Measurements from ENCODE around the gene TARDBP. TPM values are rescaled to one million over a fixed set of nuclear protein-coding genes. Genes with fewer than 3 reads are reported as not detected.
"Not testable (repeated sequence)": the region's sequence is repeated elsewhere in the genome, so short reads cannot be mapped to it uniquely, and the experiment has no call there.

Gene TARDBP
- polyA plus RNA-seq, 2 donors: 69.0 to 115 TPM

- Histone ChIP-seq H3K36me3 (ENCODE audit: control insufficient read depth in 2 of 2, insufficient read depth in 2 of 2, low read length in 1 of 2) (no peaks in the 10 kb centered on the region), H3K4me1 (ENCODE audit: control insufficient read depth in 2 of 2, insufficient read depth in 2 of 2, low read length in 1 of 2) (no peaks in the 10 kb centered on the region), H3K27me3 (ENCODE audit: control insufficient read depth in 1 of 2, insufficient read depth in 2 of 2, low read length in 2 of 2) (no peaks in the 10 kb centered on the region), H3K4me3 (ENCODE audit: low read depth in 1 of 2, low read length in 2 of 2) (no peak within 1 kb of the TSS), H3K27ac (ENCODE audit: low read depth in 2 of 2, low read length in 1 of 2) (no peak within 1 kb of the TSS), H3K9me3 (ENCODE audit: control insufficient read depth in 2 of 2, insufficient read depth in 1 of 2, low read depth in 1 of 2, low read length in 1 of 2) (no peaks in the 10 kb centered on the region)
- 91 to 93% methylated on average over 27 to 28 of the region's 28 CpGs for WGBS, 2 donors
Observed at GRCh38 chr1:11046625-11047365, 34.3 kb downstream of the TARDBP start, which contains the start of gene MASP2. Gene MASP2, minus strand, starts transcription at chr1:11047239. Its CDS starts 32 bp downstream, at chr1:11047207.

- peaks cover 8 to 10% of the 10 kb centered on the region in 2 donors for H3K36me3 ChIP-seq (ENCODE audit: control insufficient read depth in 2 of 2, insufficient read depth in 2 of 2, low read length in 1 of 2)
- not testable (repeated sequence) for H3K9me3 ChIP-seq (ENCODE audit: control insufficient read depth in 2 of 2, insufficient read depth in 1 of 2, low read depth in 1 of 2, low read length in 1 of 2); H3K4me1 ChIP-seq (ENCODE audit: control insufficient read depth in 2 of 2, insufficient read depth in 2 of 2, low read length in 1 of 2); H3K27me3 ChIP-seq (ENCODE audit: control insufficient read depth in 1 of 2, insufficient read depth in 2 of 2, low read length in 2 of 2); H3K4me3 ChIP-seq (ENCODE audit: low read depth in 1 of 2, low read length in 2 of 2); H3K27ac ChIP-seq (ENCODE audit: low read depth in 2 of 2, low read length in 1 of 2)
- WGBS, 2 donors: 74 to 88% methylated on average over 10 of the region's 10 CpGs
Observed at GRCh38 chr1:11051121-11051520, 38.7 kb downstream of the TARDBP start.

DNA sequence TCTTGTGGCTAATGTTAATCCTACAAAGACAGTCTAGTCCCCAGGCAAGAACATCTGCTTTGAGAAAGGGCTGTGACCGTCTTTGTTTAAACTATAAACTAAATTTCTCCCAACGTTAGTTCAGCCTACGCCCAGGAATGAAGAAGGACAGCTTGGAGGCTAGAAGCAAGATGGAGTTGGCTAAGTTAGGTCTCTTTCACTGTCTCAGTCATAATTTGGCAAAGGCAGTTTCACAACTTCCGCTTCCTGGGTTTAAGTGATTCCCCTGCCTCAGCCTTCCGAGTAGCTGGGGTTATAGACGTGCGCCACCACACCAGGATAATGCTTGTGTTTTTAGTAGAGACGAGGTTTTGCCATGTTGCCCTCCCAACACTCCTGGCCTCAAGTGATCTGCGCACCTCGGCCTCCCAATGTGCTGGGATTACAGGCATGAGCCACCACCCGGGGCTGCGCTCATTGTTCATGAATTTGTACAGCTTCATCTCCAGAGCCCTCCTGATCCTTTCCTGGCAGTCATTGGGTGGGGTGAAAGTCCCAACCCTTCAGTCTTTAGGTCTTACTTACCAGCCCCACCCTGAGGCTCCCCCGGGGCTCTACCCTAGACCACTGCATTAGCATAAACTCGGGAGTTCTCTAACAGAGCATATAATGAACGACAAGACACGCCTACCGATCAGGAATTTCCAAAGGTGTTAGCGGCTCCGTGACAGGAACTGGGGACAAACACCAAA lies 39.5 kb downstream of the TARDBP start:
- 41% methylated on average over 19 of the region's 19 CpGs for WGBS, 2 donors

DNA sequence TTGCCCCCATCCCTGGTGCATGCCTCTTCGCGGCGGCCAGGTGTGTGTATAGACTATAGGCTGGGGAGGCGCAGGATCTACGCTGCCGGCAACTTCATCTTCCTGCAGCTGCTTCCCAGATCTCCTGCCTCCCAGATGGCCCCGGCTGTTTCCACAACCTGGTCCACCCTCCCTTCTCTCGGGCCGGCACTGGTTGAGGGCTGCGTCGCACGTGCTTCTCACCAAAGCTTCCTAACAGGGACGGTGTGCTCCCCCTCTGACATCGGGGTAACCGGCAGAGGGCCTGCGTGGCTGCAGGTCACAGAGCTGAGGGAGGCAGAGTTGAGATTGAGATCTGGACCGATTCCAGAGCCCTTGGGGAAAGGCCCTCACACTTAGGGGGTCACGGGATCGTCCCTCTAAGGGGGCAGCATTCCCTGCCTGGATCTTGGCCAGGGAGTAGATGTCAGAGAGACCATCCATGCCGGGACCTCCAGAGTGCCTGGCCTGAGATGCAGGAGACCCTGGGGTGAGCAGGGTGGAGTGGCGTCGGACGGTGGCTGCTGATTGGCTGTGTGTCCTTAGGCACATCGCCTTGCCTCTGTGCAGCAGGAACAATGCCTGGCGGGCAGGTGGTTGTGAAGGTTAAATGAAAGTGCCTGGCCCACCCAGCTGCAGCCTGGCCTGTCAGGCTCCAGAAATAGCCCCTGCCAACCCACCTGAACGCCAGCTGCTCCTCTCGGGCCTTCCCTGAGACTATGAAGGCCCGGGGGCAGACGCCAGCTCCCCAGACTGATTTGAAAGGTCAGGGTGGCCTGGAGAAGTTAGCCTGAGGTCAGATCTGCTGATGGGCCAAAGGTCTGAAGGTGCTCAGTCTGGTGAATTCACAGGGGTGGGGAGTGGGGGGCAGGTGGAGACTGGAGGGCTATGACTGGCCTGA lies 40.6 kb downstream of the TARDBP start:
- no peaks in the 10 kb centered on the region for H3K27me3 ChIP-seq (ENCODE audit: control insufficient read depth in 1 of 2, insufficient read depth in 2 of 2, low read length in 2 of 2)
- H3K27ac ChIP-seq (ENCODE audit: low read depth in 2 of 2, low read length in 1 of 2): no peak overlapping the region
- no peak overlapping the region for H3K4me3 ChIP-seq (ENCODE audit: low read depth in 1 of 2, low read length in 2 of 2)
- H3K4me1 ChIP-seq (ENCODE audit: control insufficient read depth in 2 of 2, insufficient read depth in 2 of 2, low read length in 1 of 2): peaks cover 0 to 2% of the 10 kb centered on the region in 2 donors
- peaks cover 12 to 14% of the 10 kb centered on the region in 2 donors for H3K36me3 ChIP-seq (ENCODE audit: control insufficient read depth in 2 of 2, insufficient read depth in 2 of 2, low read length in 1 of 2)
- WGBS, 2 donors: 26 to 36% methylated on average over 29 of the region's 29 CpGs
- no peaks in the 10 kb centered on the region for H3K9me3 ChIP-seq (ENCODE audit: control insufficient read depth in 2 of 2, insufficient read depth in 1 of 2, low read depth in 1 of 2, low read length in 1 of 2)

More for the DNA sequence above, 39.5 kb downstream of the TARDBP start:
- no peak overlapping the region for H3K4me3 ChIP-seq (ENCODE audit: low read depth in 1 of 2, low read length in 2 of 2)
- no peaks in the 10 kb centered on the region for H3K9me3 ChIP-seq (ENCODE audit: control insufficient read depth in 2 of 2, insufficient read depth in 1 of 2, low read depth in 1 of 2, low read length in 1 of 2)
- no peak overlapping the region for H3K27ac ChIP-seq (ENCODE audit: low read depth in 2 of 2, low read length in 1 of 2)
- H3K36me3 ChIP-seq (ENCODE audit: control insufficient read depth in 2 of 2, insufficient read depth in 2 of 2, low read length in 1 of 2): peaks cover 12 to 14% of the 10 kb centered on the region in 2 donors
- no peaks in the 10 kb centered on the region for H3K27me3 ChIP-seq (ENCODE audit: control insufficient read depth in 1 of 2, insufficient read depth in 2 of 2, low read length in 2 of 2)
- peaks cover 0 to 2% of the 10 kb centered on the region in 2 donors for H3K4me1 ChIP-seq (ENCODE audit: control insufficient read depth in 2 of 2, insufficient read depth in 2 of 2, low read length in 1 of 2)

DNA sequence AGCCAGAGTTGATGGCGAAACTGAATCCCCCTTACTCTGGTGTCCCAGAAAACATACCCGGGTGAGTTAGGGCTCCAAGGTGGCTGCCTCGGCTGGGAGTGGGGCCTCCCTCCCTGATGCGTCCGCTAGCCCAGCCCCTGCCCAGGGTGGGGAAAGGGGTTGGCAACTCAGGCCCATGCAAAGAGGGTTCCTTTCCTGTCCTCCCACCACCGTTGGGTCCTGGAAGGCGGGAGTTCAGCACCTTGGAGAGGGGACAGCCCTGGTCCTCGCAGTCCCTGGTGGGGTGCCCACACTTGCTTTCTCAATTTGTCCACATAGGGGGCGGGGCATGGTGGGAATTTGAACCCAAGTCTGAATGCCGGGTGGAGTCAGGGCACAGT lies 41.3 kb downstream of the TARDBP start:
- Histone ChIP-seq H3K4me3 (ENCODE audit: low read depth in 1 of 2, low read length in 2 of 2) (no peak overlapping the region), H3K4me1 (ENCODE audit: control insufficient read depth in 2 of 2, insufficient read depth in 2 of 2, low read length in 1 of 2) (peaks cover 2 to 5% of the 10 kb centered on the region in 2 donors), H3K27me3 (ENCODE audit: control insufficient read depth in 1 of 2, insufficient read depth in 2 of 2, low read length in 2 of 2) (no peaks in the 10 kb centered on the region), H3K27ac (ENCODE audit: low read depth in 2 of 2, low read length in 1 of 2) (no peak overlapping the region), H3K36me3 (ENCODE audit: control insufficient read depth in 2 of 2, insufficient read depth in 2 of 2, low read length in 1 of 2) (peaks cover 12 to 14% of the 10 kb centered on the region in 2 donors), H3K9me3 (ENCODE audit: control insufficient read depth in 2 of 2, insufficient read depth in 1 of 2, low read depth in 1 of 2, low read length in 1 of 2) (no peaks in the 10 kb centered on the region)
- 59 to 65% methylated on average over 10 of the region's 10 CpGs for WGBS, 2 donors

GRCh38 chr1:11054181-11054580 lies 41.7 kb downstream of the TARDBP start:
- WGBS, 2 donors: 80 to 81% methylated on average over 7 of the region's 7 CpGs
- Histone ChIP-seq H3K4me1 (ENCODE audit: control insufficient read depth in 2 of 2, insufficient read depth in 2 of 2, low read length in 1 of 2) (peaks cover 3 to 9% of the 10 kb centered on the region in 2 donors), H3K9me3 (ENCODE audit: control insufficient read depth in 2 of 2, insufficient read depth in 1 of 2, low read depth in 1 of 2, low read length in 1 of 2) (no peaks in the 10 kb centered on the region), H3K36me3 (ENCODE audit: control insufficient read depth in 2 of 2, insufficient read depth in 2 of 2, low read length in 1 of 2) (peaks cover 12 to 14% of the 10 kb centered on the region in 2 donors), H3K27me3 (ENCODE audit: control insufficient read depth in 1 of 2, insufficient read depth in 2 of 2, low read length in 2 of 2) (no peaks in the 10 kb centered on the region), H3K4me3 (ENCODE audit: low read depth in 1 of 2, low read length in 2 of 2) (no peak overlapping the region), H3K27ac (ENCODE audit: low read depth in 2 of 2, low read length in 1 of 2) (no peak overlapping the region)

- Histone ChIP-seq H3K36me3 (ENCODE audit: control insufficient read depth in 2 of 2, insufficient read depth in 2 of 2, low read length in 1 of 2) (peaks cover 12 to 14% of the 10 kb centered on the region in 2 donors), H3K9me3 (ENCODE audit: control insufficient read depth in 2 of 2, insufficient read depth in 1 of 2, low read depth in 1 of 2, low read length in 1 of 2) (no peaks in the 10 kb centered on the region), H3K4me1 (ENCODE audit: control insufficient read depth in 2 of 2, insufficient read depth in 2 of 2, low read length in 1 of 2) (peaks cover 3 to 12% of the 10 kb centered on the region in 2 donors), H3K27ac (ENCODE audit: low read depth in 2 of 2, low read length in 1 of 2) (no peak overlapping the region), H3K27me3 (ENCODE audit: control insufficient read depth in 1 of 2, insufficient read depth in 2 of 2, low read length in 2 of 2) (no peaks in the 10 kb centered on the region), H3K4me3 (ENCODE audit: low read depth in 1 of 2, low read length in 2 of 2) (no peak overlapping the region)
- WGBS, 2 donors: 90 to 91% methylated on average over 21 to 22 of the region's 22 CpGs
Observed at GRCh38 chr1:11054666-11055065, 42.2 kb downstream of the TARDBP start.

- Histone ChIP-seq H3K4me1 (ENCODE audit: control insufficient read depth in 2 of 2, insufficient read depth in 2 of 2, low read length in 1 of 2) (peaks cover 3 to 12% of the 10 kb centered on the region in 2 donors), H3K27me3 (ENCODE audit: control insufficient read depth in 1 of 2, insufficient read depth in 2 of 2, low read length in 2 of 2) (no peaks in the 10 kb centered on the region), H3K9me3 (ENCODE audit: control insufficient read depth in 2 of 2, insufficient read depth in 1 of 2, low read depth in 1 of 2, low read length in 1 of 2) (no peaks in the 10 kb centered on the region), H3K4me3 (ENCODE audit: low read depth in 1 of 2, low read length in 2 of 2) (no peak overlapping the region), H3K27ac (ENCODE audit: low read depth in 2 of 2, low read length in 1 of 2) (no peak overlapping the region), H3K36me3 (ENCODE audit: control insufficient read depth in 2 of 2, insufficient read depth in 2 of 2, low read length in 1 of 2) (peaks cover 12 to 14% of the 10 kb centered on the region in 2 donors)
- 84 to 91% methylated on average over 12 of the region's 12 CpGs for WGBS, 2 donors
Observed at GRCh38 chr1:11055676-11056075, 43.2 kb downstream of the TARDBP start.

DNA sequence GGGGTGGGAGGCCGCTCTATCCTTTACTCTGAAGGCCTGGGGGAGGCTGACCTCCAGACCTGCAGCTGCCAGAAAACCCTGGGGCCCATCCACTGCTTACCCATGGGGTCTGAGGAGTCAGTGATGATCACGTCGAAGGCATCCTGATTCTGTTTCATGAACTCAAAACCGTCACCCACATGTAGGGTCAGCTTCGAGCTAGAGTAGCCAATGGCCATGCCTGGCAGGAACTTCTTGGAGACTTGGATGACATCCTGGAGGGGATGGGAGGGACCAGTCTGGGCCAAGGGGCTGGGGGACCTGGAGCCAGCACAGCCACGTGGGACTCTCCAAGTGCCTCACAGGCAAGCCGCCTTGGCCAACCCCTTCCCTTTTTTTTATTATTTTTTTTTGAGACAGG lies 44.0 kb downstream of the TARDBP start:
- no peak overlapping the region for H3K27ac ChIP-seq (ENCODE audit: low read depth in 2 of 2, low read length in 1 of 2)
- 92 to 95% methylated on average over 7 of the region's 7 CpGs for WGBS, 2 donors
- H3K9me3 ChIP-seq (ENCODE audit: control insufficient read depth in 2 of 2, insufficient read depth in 1 of 2, low read depth in 1 of 2, low read length in 1 of 2): no peaks in the 10 kb centered on the region
- peaks cover 12 to 14% of the 10 kb centered on the region in 2 donors for H3K36me3 ChIP-seq (ENCODE audit: control insufficient read depth in 2 of 2, insufficient read depth in 2 of 2, low read length in 1 of 2)
- H3K27me3 ChIP-seq (ENCODE audit: control insufficient read depth in 1 of 2, insufficient read depth in 2 of 2, low read length in 2 of 2): no peaks in the 10 kb centered on the region
- peaks cover 3 to 15% of the 10 kb centered on the region in 2 donors for H3K4me1 ChIP-seq (ENCODE audit: control insufficient read depth in 2 of 2, insufficient read depth in 2 of 2, low read length in 1 of 2)
- no peak overlapping the region for H3K4me3 ChIP-seq (ENCODE audit: low read depth in 1 of 2, low read length in 2 of 2)

Measured in esophagus (tissue), 2 donors.